GM11168 (cell line): Measurements from ENCODE around the gene CEACAM8.
"Not testable (repeated sequence)": the region's sequence is repeated elsewhere in the genome, so short reads cannot be mapped to it uniquely, and the experiment has no call there.

Experiments
- in situ Hi-C: fragments of 300-500 bp; cut with MboI; formaldehyde crosslinking; loops from one replicate; pipeline ENCODE4 v1.12.0; 2022; ENCODE audit warnings: low sequenced_read_pairs; ENCODE audit not compliant: unreplicated experiment

Gene CEACAM8

DNA sequence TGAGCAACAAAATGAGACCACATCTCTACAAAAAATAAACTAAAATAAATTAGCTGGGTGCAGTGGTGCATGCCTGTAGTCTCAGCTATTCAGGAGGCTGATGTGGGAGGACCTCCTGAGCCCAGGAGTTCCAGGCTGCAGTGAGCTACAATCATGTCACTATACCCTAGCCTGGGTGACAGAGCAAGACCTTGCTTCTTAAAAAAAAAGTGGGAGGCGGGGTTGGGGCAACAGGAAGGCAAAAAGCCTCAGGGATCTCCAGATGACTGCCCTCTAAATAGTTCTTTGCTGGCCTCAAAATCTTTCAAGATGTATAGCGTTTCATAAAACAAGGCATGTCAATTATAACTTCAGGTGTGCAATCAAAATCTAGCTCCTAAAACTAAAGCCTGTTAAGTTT is 18.5 kb downstream of the CEACAM8 start:
- in situ Hi-C loops: no loop called here

DNA sequence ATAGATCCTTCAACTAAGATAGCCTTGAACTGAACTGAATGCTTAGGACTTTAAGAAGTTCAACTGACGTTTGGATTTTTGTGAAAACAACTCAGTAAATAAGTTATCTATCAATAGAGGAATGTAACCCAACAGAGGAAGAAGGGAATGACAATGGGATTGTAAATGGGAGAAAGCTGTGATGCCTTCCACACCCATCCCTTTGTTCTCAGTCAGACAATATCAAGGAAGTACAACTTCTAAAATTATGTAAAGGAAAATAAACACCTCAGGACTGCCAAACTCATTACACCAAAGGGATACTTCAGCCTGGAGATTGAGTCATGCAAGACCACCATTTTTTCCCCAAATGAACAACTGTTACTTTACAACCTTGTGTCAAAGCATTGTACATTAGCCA is 21.1 kb downstream of the CEACAM8 start:
- in situ Hi-C loops: no loop called here

DNA sequence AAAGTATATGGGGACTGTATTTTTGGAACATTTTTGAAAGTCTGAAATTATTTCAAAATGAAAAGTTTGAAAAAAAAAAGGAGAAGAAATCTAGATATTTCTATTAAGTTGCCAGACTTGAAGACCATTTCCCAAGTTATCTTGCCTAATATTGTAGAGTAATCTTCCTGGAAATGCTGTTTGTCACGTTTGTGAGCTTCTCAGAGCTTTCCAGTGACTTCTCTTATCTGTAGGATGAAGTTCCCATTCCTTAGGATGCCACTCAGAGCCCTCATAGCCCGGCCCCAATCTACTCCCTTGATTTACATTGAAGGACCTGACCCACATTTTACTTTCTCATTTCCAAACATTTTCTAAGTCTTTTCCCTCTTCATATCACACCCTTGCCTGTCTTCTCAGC is 23.6 kb downstream of the CEACAM8 start:
- in situ Hi-C loops: no loop called here

DNA sequence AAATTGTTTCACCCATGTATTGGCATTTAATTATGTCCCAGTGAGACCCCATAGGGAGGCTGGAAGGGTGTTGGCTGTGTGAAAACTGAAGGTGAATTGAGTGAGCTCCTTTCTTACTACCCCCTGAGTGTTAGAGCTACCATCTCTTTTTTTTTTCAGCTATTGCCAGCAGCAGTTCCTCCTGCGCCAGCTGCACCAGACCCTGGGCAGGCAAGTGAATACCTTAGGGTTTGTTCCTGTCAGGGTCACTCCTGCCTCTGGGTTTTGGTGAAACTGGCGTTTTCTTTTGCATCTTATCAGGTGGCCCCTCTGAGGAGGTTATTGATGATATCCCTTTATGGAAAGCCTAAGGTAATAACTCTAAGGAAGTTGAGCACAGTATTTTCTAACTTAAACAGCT is 25.5 kb downstream of the CEACAM8 start:
- in situ Hi-C loops: no loop called here

DNA sequence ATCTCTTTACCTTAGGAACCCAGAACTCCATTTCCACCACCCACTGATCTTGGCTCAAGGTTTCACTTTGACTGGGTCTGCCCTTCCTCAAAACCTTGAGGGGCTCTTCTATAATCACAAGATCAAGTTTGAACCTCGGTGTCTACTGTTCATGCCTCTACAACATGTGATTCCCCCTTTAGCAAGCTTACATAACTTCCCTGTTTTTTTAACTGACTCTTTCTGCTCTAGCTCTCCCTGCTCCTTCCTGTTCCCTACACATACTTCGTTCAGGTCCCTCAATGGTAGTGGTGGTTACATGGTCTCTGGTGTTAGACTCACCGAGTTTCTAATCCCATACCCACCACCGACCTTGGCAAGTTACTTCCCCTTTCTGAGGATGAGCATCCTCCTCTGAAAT is 26.7 kb downstream of the CEACAM8 start:
- in situ Hi-C loops: no loop called here

DNA sequence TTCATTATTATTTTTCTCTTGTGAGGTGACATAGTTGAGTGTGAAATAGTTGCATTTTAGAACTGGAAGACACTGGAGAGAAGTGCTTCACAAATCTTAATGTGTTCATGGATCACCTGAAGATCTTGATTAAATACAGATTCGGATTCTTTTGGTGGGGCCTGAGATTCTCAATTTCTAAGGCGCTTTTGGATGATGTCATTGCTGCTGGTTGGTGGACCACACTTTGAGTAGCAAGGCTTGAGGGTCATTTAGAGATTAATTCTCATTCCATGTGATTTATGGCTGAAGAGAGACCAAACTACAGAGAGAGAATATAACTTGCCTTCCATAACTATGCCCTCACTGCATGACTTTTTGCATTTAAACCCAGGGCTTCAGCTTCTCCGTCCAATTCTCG is 27.2 kb downstream of the CEACAM8 start:
- in situ Hi-C loops: no loop called here

DNA sequence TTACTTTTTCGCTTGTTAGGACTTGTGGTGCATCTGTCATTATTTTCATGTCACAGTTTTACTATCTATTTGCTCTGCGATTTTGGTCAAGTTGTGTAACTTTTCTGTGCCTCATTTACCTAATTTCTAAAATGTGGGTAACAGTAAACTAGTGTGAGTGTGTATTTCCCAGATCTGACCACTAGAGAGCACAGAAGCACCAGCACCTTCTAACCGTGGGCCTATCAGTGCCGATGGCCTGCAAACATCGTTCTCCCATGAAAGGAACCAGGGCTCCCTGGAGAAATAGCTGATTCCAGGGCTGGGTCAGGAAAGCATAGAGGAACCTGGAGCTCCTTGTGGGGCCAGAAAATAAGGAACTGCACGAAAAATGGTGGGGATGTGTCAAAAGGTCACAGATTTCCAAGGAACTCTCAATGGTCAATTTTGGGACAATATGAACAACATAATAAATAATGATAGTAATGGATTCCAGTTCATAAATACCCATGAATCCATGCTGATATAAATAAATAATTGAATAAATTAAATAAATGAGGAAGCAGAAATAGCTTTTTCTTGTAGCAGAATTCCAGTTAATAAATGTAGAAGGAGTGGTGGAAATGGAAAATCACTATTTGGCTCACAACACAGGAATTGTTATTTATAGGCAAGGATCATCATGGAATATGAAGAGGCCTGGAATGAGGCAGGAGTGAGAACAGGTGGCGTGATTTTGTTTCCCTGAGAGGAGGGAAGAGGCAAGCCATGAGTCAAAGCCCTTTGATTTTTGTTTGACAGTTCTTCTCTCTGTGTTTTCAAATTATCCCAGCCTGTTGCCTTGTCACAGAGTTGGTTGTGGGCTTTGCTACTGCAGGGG is 31.1 kb downstream of the CEACAM8 start:
- in situ Hi-C loops: no loop called here

DNA sequence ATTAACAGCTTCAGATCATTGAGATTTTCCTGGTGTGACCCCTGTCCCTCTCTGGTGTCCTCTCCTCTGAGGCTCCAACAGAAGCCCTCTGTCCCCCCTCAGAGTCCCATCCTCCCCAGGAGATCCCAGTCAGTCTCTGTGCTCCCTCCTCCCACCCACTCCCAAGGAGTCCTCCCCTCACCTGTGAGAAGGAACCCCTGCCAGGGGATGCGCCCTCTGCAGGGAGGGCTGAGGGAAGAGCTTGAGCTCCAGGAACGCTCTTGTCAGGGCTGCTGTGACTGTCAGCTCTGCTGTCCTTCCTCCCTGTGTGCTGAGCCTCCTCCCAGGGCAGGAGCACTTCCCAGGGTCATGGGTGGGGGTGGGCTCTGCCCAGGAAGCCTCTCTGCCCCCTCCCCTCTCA is 33.2 kb downstream of the CEACAM8 start:
- in situ Hi-C loops: no loop called here

DNA sequence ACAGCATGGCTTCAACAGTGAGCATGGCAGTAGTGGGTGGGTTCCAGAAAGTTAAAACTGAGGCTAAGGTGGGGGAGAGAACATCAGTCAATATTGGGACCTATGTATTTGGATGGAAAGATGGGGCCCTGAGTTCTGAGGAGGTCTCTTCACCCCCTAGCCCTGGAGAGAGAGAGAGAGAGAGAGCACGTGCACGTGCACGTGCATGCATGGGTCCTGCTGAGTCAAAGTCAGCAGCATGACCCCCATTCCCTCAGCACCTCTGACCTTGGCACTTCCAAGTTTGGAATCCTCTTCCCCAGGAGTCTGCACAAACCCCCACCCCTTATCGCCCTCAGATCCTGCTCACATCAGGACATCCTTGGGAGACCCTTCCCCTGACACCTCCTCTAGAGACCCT is 34.0 kb downstream of the CEACAM8 start:
- in situ Hi-C loops: no loop called here

DNA sequence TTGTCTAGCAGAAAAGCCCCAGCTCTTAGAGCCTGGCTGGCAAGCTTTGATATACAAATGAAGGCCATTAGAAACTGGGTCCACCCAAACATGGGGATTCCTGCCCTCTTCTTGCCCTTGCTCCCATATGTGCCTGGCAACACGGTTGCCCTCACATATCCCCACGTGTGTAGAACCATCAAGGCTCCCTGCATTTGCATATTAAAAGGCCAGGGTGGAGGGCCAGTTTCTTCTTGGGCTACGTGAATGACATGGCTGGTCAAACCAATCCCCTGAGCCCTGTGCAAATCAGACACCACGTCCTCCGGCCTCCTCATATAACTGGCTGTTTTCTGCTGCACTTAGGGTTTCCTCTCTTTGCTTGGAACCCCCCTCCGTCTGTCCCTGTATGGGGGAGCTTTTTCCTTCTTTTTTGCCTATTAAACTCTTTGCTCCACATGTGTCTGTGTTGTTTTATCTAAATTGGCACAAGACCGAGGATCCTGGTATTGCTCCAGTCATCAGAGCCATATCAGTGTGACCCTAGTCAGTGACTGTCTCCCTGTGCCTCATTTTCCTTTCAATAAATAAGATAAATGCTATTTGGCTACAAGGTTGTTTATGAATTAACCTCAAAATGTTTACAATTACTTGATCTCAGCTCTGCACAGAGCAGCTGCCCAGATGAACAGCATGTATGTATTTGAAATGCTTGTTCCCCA is 36.1 kb downstream of the CEACAM8 start:
- in situ Hi-C loops: no loop called here

DNA sequence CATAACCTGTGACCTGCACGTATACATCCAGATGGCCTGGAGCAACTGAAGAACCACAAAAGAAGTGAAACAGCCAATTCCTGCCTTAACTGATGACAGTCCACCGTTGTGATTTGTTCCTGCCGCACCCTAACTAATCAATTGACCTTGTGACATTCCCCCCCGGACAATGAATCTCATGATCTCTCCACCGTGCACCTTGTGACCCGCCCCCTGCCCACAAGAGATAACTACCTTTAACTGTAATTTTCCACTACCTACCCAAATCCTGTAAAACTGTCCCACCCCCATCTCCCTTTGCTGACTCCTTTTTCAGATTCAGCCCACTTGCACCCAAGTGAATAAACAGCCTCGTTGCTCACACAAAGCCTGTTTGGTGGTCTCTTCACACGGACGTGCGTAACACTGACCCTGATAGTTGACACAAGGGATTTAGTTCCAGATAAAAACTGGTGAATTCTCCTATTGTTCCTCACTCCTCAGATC is 37.3 kb downstream of the CEACAM8 start:
- in situ Hi-C loops: not testable (repeated sequence)

DNA sequence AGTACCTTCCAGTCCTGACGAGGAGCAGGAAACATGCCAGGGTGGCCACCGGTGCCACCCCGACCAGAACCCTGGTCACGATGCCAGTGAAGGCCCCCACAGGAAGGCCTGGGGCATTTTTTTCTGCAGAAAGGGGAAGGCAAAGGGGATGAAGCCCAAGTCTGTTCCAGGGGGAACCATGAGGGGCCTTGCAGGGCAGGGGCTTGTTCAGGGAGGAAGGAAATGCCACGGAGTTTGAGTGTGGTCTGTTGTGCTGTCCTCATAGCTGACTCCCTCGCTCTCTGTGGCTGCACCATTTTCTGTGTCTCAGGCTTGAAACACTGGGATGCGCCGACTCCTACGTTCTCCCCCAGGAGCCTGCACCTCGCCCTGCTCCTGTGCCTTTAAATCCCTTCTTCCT is 38.9 kb downstream of the CEACAM8 start:
- in situ Hi-C loops: no loop called here

DNA sequence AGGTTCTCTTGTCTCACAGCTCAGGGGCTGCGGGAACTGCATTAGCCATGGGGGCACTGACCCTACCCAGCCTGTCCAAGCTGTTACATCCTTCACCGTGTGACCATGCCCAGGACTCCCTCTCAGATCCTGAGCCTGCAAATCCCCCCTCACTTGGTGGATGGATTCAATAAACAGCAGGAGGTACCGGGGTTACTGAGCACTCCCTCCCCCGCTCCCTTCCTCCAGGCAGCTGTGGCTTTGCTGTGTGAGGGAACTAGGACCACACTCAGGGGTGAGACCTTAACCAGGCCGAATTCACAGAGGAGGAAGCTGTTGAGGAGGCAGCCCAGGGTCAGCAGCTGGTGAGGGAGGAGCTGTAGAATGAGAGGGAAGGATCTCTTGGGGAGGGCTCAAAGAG is 39.4 kb downstream of the CEACAM8 start:
- in situ Hi-C loops: no loop called here

DNA sequence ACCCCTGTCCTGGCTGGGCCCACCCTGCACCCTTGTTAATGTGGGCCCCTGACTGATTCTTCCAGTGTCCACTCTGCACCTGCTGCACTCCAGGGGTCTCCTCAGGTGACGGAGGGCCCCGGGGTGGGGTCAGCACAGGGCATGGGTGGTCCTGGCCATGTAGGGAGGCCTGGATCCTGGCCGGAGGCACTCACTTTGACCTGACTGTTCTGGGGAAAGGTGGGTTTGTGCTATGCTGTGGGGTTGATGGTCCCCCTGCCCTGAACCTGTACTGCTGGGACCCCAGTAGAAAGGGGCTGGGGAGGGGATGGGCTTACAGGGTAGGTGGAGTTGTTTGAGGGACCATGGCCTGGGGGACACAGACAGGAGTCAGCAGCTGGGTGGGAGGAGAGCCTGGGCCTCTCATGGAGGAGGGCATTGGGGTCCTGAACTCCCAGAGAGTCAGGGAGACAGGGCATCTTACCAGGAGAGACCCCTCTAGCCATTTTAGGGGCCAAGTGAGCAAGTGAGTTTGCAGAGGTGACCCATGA is 40.6 kb downstream of the CEACAM8 start:
- in situ Hi-C loops: no loop called here

DNA sequence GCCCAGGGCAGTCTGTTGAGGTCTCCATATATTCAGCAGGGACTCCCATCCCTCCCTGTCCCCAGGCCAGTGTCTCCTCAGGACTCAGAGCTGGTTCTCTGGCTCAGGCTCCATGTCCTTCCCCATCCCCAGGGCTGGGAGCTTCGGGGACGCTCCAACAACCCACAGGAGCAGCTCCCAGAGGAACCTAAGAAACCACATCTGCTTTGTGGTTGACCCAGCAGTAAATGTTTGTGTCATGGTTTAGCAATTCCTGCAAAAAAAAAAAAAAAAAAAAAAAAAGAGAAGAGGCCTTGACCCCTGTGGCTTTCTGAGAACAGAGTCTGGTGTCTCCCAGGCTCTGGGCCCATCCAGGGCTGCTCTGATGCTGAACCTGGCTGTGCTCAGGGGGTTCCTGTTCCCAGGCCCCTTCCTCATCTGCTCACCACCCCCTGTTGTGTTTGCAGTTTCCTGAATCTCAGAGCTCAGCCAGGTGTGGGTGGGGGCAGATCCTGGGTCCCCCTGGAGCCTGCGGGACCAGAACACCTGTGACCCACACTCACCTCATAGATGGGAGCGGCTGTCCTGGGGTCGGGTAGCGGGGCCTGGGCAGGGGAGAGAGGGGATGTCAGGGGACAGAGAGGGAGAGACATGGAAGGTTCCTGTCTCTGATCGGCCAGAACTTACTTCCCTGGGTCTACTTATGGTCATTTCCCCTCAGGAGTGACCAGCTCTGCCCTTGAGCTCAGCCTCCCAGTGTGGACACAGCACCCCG is 41.3 kb downstream of the CEACAM8 start:
- in situ Hi-C loops: no loop called here

DNA sequence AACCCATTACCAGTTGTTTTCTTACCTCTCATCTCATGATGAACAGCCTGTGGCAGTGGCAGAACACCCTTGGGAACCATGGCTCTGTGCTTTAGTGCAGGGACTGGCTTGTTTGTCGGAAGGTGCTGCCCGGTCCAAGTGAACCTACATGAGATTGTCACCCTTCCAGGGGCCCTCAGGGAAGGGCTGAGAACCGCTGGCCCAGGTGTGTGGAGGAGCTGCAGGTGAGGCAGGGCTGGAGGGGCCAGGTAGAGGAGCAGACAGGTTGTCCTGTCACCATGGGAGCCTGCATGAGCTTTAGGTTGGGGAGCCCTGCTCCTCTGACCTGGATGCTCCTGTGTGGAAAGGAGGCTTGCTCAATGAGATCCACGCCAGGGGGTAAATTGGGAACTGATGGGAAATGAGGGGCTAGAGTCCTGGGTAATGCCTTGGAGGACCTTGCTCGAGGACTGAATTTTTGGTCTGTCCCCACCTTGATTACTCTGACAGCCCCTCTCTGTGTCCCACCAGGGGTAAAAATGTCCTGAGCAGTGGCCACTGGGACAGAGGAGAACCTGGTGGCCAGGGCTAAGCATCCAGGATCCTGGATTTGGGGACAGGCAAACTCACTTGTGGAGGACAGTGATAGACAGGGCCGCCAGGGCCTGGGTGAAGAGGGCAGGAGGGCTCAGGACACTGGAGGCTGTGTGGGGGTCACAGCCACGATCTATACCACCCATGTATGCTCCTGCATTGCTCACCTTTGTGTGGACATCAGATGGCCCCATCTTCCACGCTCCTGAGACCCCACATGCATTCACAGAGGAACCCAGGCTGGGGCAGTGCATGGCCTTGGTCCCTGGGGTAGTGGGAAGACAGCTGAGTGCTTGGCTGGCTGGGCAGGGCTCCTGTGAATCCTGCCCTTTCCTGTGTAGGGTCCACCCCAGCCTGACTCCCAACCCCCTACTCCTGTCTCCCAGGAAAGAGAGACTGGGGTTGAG is 42.3 kb downstream of the CEACAM8 start:
- in situ Hi-C loops: no loop called here

DNA sequence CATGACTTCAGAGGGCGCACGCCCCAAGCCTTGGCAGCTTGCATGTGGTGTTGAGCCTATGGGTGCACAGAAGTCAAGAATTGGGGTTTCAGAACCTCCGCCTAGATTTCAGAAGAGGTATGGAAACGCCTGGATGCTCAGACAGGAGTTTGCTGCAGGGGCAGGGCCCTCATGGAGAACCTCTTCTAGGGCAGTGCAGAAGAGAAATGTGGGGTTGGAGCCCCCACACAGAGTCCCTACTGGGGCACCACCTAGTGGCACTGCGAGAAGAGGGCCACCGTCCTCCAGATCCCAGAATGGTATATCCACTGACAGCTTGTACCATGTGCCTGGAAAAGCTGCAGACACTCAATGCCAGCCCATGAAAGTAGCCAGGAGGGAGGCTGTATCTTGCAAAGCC is 44.2 kb downstream of the CEACAM8 start:
- in situ Hi-C loops: not testable (repeated sequence)

DNA sequence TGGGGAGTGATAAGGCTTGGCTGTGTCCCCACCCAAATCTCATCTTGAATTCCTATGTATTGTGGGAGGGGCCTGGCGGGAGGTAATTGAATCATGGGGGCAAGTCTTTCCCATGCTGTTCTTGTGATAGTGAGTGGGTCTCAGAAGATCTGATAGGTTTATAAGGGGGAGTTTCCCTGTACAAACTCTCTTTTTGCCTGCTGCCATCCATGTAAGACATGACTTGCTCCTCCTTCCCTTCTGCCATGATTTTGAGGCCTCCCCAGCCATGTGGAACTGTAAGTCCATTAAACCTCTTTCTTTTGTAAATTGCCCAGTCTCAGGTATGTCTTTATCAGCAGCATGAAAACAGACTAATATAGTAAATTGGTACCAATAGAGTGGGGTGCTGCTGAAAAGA is 45.7 kb downstream of the CEACAM8 start:
- in situ Hi-C loops: not testable (repeated sequence)

DNA sequence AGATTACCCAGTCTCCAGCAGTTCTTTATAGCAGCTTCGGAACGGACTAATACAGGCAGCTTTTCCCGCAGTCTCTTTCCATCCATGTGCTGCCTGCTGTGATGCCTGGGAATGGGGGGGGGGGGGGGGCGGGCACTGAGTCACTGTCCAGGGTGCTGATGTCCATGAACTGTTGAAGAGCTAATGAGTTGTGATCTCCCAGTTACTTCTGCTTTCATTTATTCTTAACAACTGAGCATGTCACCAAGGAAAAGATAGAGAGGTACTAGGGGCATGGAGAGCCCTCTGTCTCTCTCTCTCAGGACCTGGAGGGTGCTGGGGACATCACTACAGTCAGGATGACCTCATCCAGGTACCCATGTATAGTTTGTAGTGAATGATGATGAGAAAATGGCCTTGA is 46.2 kb downstream of the CEACAM8 start:
- in situ Hi-C loops: no loop called here

DNA sequence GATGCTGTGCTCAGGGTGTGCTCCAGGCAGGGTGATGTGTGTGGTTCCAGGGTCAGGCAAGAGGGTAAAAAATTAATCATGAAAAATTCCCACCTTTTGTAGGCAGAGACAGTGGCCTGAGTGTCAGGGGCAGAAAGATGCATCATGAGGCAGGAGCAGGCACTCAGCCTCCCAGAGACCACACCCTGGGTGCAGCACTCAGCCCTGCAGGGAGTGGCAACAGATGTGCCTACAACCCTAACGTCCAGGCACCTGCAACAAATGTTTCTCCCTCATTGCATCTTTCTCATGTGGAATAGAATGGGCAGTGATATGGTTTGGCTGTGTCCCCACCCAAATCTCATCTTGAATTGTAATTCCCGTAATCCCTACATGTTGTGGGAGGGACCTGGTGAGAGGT is 46.8 kb downstream of the CEACAM8 start:
- in situ Hi-C loops: no loop called here
